Measurements from ENCODE around the gene LRRC7. TPM values are rescaled to one million over a fixed set of nuclear protein-coding genes. Genes with fewer than 3 reads are reported as not detected.
A peak's percentile ranks its signal among the peaks of the same experiment; 100 is the strongest.
"Not testable (repeated sequence)": the region's sequence is repeated elsewhere in the genome, so short reads cannot be mapped to it uniquely, and the experiment has no call there.

Gene LRRC7
- total RNA-seq, 2 experiments from 2014 or later: not detected

DNA sequence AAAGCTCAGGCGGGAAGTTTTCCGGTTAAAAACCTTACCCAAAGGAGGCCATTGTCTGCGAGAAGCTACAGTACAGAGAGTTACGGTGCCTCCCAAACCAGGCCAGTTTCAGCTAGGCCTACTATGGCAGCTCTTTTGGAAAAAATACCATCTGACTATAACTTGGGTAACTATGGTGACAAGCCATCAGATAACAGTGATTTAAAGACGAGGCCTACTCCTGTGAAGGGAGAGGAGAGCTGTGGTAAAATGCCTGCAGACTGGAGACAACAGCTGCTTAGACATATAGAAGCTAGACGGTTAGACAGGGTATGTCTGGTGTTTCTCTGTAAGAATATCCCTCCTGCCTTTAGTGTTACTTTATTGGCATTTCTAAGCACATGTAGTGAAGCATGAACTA is 471.8 kb downstream of the LRRC7 start:
- ChIA-PET POLR2A (no interaction called here), CTCF (interaction anchor here (0.8 kb wide), 1 partner anchor 146 kb away, joined by 3 read pairs; no protein-coding TSS in a partner anchor)
- H3K9me3 Mint-ChIP-seq (ENCODE audit: low read depth): no peaks in the 10 kb centered on the region
- intact Hi-C loops (cut with DNase I, micrococcal nuclease): no loop called here
- no peaks in the 10 kb centered on the region for H3K27me3 Mint-ChIP-seq
- H3K4me1 Mint-ChIP-seq: no peaks in the 10 kb centered on the region
- H3K27ac Mint-ChIP-seq: no peak overlapping the region
- ATAC-seq (no peak), DNase-seq (no peak)
- H3K36me3 Mint-ChIP-seq (ENCODE audit: low read depth): no peaks in the 10 kb centered on the region
- no peak overlapping the region for H3K4me3 Mint-ChIP-seq

DNA sequence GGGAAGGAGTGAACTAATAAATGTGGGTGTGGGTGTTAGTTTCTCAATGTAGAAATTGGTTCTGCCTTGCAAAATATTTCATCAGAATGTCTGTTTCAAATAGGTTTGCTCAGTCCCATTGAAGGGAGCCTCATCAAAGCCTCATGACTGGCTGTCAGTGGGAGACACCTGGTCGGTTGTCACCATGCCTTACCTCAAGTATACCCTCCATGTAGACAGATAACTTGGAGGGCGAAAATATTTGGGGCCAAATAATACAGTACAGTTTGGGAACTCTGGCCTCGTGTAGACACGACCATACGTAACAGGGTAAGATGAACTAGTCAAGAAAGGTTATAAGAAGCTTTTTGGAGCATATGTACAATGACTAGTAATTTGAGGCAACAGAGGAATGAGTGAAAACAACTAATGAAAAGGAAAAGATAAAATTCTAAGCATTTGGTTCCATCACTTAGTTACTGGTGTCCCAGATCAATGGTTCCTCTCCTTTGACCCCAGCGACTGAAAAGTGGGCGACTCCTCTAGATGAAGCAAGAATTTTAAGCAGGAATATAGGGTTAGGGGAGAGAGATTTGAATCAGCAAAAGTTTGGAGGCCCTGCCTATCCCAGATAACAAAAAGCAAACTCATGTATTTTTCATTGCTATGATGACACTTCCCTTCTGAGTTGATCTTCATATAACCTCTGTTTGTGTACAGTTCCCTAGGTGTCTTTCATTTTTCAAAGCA is 473.8 kb downstream of the LRRC7 start:
- intact Hi-C loops (cut with DNase I, micrococcal nuclease): no loop called here
- ChIA-PET POLR2A (no interaction called here), CTCF (interaction anchor here (0.6 kb wide), 1 partner anchor 99 kb away, joined by 3 read pairs; no protein-coding TSS in a partner anchor)
- Mint-ChIP-seq H3K36me3 (ENCODE audit: low read depth) (no peaks in the 10 kb centered on the region), H3K9me3 (ENCODE audit: low read depth) (no peaks in the 10 kb centered on the region), H3K4me3 (no peak overlapping the region), H3K27ac (no peak overlapping the region), H3K4me1 (no peaks in the 10 kb centered on the region), H3K27me3 (no peaks in the 10 kb centered on the region)
- DNase-seq (no peak), ATAC-seq (no peak)

DNA sequence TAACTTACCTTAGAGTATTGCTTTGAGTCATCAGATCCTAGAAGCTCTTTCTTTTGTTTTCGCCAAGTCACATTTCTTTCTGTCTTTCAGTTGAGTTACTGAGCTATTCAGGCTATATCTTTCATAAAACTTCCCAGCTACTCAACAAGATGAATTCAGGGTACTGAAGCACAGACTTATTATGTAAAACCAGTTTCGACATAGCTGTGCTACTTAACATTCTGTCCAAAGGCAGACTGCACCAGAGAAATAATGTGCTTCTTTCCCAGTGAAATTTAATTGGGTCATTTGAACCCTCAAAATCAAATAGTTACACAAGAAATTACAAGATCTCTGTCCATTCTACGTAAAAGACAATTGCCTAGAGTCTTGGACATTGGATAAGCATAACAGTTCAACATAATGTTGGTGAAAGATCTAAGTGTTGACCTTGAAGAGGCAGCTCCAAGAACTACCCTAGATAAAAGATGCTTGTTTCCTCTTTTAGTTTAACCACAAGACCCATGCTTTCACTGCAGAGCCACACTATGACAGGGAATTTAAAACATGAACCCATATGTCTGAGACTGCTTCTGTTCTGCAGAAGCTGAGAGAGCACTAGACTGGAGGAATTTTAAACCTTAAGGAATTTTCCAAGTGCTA is 474.5 kb downstream of the LRRC7 start:
- intact Hi-C loops (cut with DNase I, micrococcal nuclease): no loop called here
- DNase-seq (no peak), ATAC-seq (no peak)
- no peaks in the 10 kb centered on the region for H3K36me3 Mint-ChIP-seq (ENCODE audit: low read depth)
- no peaks in the 10 kb centered on the region for H3K9me3 Mint-ChIP-seq (ENCODE audit: low read depth)
- H3K4me1 Mint-ChIP-seq: no peaks in the 10 kb centered on the region
- ChIA-PET CTCF (interaction anchor here (0.6 kb wide), 1 partner anchor 100 kb away, joined by 3 read pairs; no protein-coding TSS in a partner anchor), POLR2A (no interaction called here)
- no peaks in the 10 kb centered on the region for H3K27me3 Mint-ChIP-seq
- no peak overlapping the region for H3K27ac Mint-ChIP-seq
- no peak overlapping the region for H3K4me3 Mint-ChIP-seq

DNA sequence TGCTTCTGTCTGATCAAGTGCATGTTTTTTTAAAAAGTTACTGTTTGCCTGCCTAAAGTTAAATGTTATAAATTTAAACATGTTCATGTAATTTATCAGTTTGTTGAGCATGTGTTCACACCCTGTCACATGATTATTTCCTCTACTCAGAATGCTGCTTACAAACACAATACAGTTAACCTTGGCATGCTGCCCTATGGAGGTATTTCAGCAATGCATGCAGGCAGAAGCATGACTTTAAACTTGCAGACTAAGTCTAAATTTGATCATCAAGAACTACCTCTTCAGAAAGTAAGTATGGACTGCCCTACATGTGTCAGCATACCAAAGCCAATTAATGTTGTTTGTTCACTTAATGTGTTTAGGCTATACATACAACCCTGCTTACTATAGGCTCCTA is 476.1 kb downstream of the LRRC7 start:
- Mint-ChIP-seq H3K9me3 (ENCODE audit: low read depth) (no peaks in the 10 kb centered on the region), H3K4me3 (no peak overlapping the region), H3K27ac (no peak overlapping the region), H3K4me1 (no peaks in the 10 kb centered on the region), H3K27me3 (no peaks in the 10 kb centered on the region), H3K36me3 (ENCODE audit: low read depth) (no peaks in the 10 kb centered on the region)
- no peak for ATAC-seq
- CTCF ChIA-PET: no interaction called here
- no peak for DNase-seq
- intact Hi-C loops (cut with DNase I, micrococcal nuclease): no loop called here
- POLR2A ChIA-PET: no interaction called here

DNA sequence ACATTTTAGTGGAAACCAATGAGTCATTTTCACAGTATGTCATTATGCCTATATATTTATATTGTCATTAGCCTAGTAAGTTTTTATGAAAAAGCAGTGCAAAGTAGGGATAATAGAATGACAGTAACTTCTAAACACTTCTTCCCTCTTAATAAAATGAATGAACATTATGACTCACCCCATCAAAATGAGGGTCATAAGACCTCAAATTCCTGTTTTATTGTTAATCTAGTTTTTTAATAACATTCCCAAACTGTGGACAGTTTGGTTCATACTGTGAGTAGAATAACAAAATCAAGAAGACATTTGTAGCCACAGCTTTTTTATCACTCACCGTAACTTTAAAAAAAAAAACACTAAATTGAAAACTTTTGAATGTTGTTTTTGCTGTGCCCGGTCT is 477.1 kb downstream of the LRRC7 start:
- ATAC-seq: no peak
- no peaks in the 10 kb centered on the region for H3K36me3 Mint-ChIP-seq (ENCODE audit: low read depth)
- DNase-seq: no peak
- ChIA-PET CTCF (no interaction called here), POLR2A (no interaction called here)
- no peaks in the 10 kb centered on the region for H3K9me3 Mint-ChIP-seq (ENCODE audit: low read depth)
- intact Hi-C loops (cut with DNase I, micrococcal nuclease): no loop called here
- H3K27ac Mint-ChIP-seq: no peak overlapping the region
- no peaks in the 10 kb centered on the region for H3K4me1 Mint-ChIP-seq
- H3K27me3 Mint-ChIP-seq: no peaks in the 10 kb centered on the region
- no peak overlapping the region for H3K4me3 Mint-ChIP-seq

DNA sequence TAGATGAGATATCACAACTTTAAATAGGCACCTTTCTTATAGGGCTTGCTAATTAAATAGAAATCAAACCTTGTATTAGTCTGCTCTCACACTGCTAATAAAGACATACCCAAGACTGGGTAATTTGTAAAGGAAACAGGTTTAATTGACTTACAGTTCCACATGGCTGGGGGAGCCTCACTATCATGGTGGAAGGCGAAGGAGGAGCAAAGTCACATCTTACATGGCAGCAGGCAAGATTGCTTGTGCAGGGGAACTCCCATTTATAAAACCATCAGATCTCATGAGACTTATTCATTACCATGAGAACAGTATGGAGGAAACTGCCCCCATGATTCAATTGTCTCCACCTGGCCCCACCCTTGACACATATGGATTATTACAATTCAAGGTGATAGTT is 477.9 kb downstream of the LRRC7 start:
- H3K27ac Mint-ChIP-seq; POLR2A ChIA-PET; DNase-seq; CTCF ChIA-PET; ATAC-seq; intact Hi-C loops (cut with DNase I, micrococcal nuclease); H3K36me3 Mint-ChIP-seq (ENCODE audit: low read depth); H3K9me3 Mint-ChIP-seq (ENCODE audit: low read depth); H3K27me3 Mint-ChIP-seq; H3K4me1 Mint-ChIP-seq; H3K4me3 Mint-ChIP-seq: not testable (repeated sequence)

DNA sequence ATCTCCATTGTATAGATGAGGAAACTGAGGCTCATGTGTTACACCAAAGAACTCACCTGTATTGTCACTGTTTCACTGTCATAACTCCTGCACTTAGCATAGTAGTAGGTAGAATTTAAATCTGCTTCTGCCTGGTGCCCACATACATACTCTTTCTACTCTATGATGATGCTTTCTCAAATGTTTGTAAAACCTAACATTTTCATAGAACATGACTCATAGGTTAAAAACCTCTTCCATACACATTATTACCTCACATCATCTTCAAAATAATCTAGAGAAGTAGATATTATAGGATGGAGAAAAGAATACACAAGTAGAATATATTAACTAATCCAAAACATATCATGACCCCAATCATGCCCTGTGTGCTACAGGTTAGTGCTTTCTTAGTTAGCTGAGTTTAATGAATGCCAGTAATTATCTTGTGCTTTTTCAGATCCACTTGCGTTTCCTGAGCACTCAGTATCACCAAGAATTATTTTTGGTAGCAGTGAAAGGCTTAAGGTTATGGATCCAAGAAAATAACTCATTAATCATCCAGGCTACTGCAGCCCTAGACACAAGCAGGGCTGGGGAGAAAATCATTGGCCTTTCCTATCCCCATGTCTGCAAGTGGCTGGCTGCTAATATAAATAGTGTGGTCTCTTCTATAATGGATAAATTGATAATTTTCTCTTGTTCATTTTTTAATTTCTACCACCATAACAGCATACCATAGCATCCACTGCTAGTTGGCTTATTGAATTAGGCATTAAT is 480.8 kb downstream of the LRRC7 start:
- H3K9me3 Mint-ChIP-seq (ENCODE audit: low read depth): no peaks in the 10 kb centered on the region
- no peak for DNase-seq
- no peaks in the 10 kb centered on the region for H3K4me1 Mint-ChIP-seq
- ChIA-PET POLR2A (no interaction called here), CTCF (no interaction called here)
- intact Hi-C loops (cut with DNase I, micrococcal nuclease): no loop called here
- ATAC-seq: no peak
- H3K4me3 Mint-ChIP-seq: no peak overlapping the region
- H3K27ac Mint-ChIP-seq: no peak overlapping the region
- H3K36me3 Mint-ChIP-seq (ENCODE audit: low read depth): no peaks in the 10 kb centered on the region
- no peaks in the 10 kb centered on the region for H3K27me3 Mint-ChIP-seq

DNA sequence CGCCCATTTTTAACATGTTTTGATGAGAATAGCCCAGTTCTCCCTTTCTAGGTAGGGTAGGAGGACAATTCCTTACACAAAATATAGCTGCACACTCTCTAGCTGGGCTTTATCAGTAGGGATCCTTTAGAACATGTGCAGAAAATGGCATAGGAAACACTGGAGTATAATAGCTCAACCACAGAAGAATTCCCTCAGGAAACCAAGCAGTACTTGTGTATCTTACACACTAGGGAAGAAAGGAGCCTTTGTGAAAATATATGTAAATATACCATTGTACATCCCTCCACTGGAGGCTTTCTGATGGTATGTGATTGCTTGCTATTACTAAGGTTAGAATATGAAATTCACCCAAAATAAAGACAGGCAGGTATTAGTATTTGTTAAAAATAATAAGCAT is 484.2 kb downstream of the LRRC7 start:
- Mint-ChIP-seq H3K4me3 (no peak overlapping the region), H3K4me1 (no peaks in the 10 kb centered on the region), H3K9me3 (ENCODE audit: low read depth) (no peaks in the 10 kb centered on the region), H3K27me3 (no peaks in the 10 kb centered on the region), H3K27ac (no peak overlapping the region), H3K36me3 (ENCODE audit: low read depth) (no peaks in the 10 kb centered on the region)
- ATAC-seq: no peak
- intact Hi-C loops (cut with DNase I, micrococcal nuclease): no loop called here
- ChIA-PET POLR2A (no interaction called here), CTCF (no interaction called here)
- DNase-seq: no peak

DNA sequence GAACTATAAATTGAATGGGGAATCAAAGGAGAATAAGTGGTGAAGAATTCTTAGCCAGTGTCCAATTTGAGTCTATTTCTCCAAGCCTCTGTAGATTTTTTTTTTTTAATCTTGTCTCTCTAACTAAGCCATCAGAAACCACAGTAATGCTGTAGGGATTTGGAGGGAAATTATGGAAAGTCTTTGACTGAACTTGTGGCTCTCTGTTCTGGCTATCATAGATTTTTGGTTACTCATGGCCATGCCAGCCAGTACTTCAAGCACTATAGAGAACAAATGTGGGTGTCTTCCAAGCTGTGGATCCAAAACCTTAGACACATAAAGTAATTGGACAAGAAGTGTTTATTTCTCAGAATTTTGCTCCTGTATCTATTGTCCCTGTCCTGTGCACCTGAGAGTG is 489.8 kb downstream of the LRRC7 start:
- no peaks in the 10 kb centered on the region for H3K9me3 Mint-ChIP-seq (ENCODE audit: low read depth)
- ATAC-seq: no peak
- peaks cover 1% of the 10 kb centered on the region for H3K27me3 Mint-ChIP-seq
- H3K4me1 Mint-ChIP-seq: no peaks in the 10 kb centered on the region
- no peak for DNase-seq
- intact Hi-C loops (cut with DNase I, micrococcal nuclease): no loop called here
- H3K4me3 Mint-ChIP-seq: no peak overlapping the region
- POLR2A ChIA-PET: no interaction called here
- H3K36me3 Mint-ChIP-seq (ENCODE audit: low read depth): no peaks in the 10 kb centered on the region
- H3K27ac Mint-ChIP-seq: no peak overlapping the region
- CTCF ChIA-PET: no interaction called here

DNA sequence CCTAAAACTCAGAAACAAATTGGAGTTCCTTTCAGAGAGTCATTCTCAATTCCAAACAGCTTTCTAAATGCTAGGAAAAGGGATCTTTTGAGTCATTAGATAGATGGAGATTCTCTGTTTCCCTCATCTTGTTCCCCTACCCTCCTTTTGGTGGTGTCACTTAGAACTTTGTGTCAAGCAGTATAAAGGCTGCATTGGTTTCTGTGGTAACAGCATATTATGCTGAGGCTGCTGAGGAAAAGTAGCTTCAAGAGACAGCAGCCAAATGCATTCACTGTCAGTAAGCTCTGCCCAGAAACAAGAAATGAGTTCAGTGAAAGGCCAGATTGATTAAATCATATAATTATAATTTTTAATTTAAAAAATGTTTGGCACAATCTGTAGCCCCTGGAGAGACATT is 493.5 kb downstream of the LRRC7 start:
- Mint-ChIP-seq H3K4me1 (no peaks in the 10 kb centered on the region), H3K9me3 (ENCODE audit: low read depth) (no peaks in the 10 kb centered on the region), H3K27me3 (peaks cover 1% of the 10 kb centered on the region), H3K36me3 (ENCODE audit: low read depth) (no peaks in the 10 kb centered on the region), H3K4me3 (no peak overlapping the region), H3K27ac (no peak overlapping the region)
- intact Hi-C loops (cut with DNase I, micrococcal nuclease): no loop called here
- CTCF ChIA-PET: no interaction called here
- POLR2A ChIA-PET: no interaction called here
- no peak for ATAC-seq
- no peak for DNase-seq

DNA sequence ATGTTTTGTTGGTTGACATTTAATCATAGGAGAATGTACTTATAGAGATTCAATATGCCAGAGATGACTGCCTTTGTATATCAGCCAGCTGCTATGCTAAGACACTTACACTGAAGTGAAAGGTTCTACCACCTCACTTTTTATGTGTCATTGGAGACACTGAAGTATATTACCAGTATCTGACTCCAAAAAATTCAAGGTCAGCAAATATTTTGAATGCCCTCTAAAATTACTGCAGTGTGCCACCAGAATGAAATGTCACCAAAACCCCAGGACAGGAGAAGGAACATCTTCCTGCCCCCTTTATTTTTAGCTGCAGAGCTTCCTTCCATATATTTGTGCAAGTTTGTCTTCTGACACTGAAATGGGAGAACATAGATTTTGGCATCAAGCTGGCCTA is 496.1 kb downstream of the LRRC7 start:
- intact Hi-C loops (cut with DNase I, micrococcal nuclease): no loop called here
- no peak for ATAC-seq

DNA sequence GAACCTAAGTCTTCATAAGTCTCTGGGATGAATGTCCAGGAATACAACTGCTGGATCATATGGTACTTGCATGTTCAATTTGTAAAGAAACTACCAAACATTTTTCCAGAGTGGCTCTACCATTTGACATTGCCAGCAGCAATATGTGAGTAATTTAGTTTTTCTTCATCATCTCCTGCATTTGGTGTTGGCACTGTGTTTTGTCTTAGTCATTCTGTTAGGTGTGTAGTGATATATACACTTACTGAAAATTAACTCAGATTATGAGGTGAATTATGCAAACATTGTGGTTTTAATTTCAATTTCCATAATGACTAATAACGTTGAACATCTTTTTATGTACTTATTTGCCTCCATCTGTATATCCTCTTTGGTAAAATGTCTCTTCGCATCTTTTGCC is 499.0 kb downstream of the LRRC7 start:
- CTCF ChIA-PET: no interaction called here
- no peak overlapping the region for H3K4me3 Mint-ChIP-seq

More for the DNA sequence above, 496.1 kb downstream of the LRRC7 start:
- Mint-ChIP-seq H3K4me3 (no peak overlapping the region), H3K36me3 (ENCODE audit: low read depth) (no peaks in the 10 kb centered on the region), H3K4me1 (peaks cover 2% of the 10 kb centered on the region), H3K27me3 (peaks cover 1% of the 10 kb centered on the region), H3K9me3 (ENCODE audit: low read depth) (no peaks in the 10 kb centered on the region), H3K27ac (no peak overlapping the region)
- ChIA-PET CTCF (interaction anchor here (1.9 kb wide), 1 partner anchor 17 kb away, joined by 4 read pairs; no protein-coding TSS in a partner anchor), POLR2A (no interaction called here)
- DNase-seq: no peak

More for the DNA sequence above, 499.0 kb downstream of the LRRC7 start:
- Mint-ChIP-seq H3K36me3 (ENCODE audit: low read depth) (no peaks in the 10 kb centered on the region), H3K27me3 (peaks cover 1% of the 10 kb centered on the region), H3K9me3 (ENCODE audit: low read depth) (no peaks in the 10 kb centered on the region), H3K27ac (no peak overlapping the region), H3K4me1 (peaks cover 2% of the 10 kb centered on the region)
- ATAC-seq: peak; percentile 72
- intact Hi-C loops (cut with DNase I, micrococcal nuclease): no loop called here
- POLR2A ChIA-PET: no interaction called here
- no peak for DNase-seq

Data from activated CD4-positive, alpha-beta T cell treated with anti-CD3 and anti-CD28 coated beads for 36 hours (primary cell).